Hematopoietic multipotent progenitor cell (in vitro differentiated cells): ENCODE results near the gene XIRP2. TPM values are rescaled to one million over a fixed set of nuclear protein-coding genes. Genes with fewer than 3 reads are reported as not detected.

Source experiments
- DNase-seq, 3 donors: peaks; one replicate each; pipeline ENCODE4 v3.0.0-alpha.2; 2011 to 2015; ENCODE audit warnings: low read depth in 2 of 3, low spot score in 2 of 3
- total RNA-seq: library from RNA; depleted of rRNA; stranded (reverse); fragments of >200 nt; gene quantifications from one replicate; pipeline ENCODE4 v1.2.3, GENCODE V29; 2012

XIRP2 gene
- total RNA-seq, 1 donor = 0.27 TPM

DNA sequence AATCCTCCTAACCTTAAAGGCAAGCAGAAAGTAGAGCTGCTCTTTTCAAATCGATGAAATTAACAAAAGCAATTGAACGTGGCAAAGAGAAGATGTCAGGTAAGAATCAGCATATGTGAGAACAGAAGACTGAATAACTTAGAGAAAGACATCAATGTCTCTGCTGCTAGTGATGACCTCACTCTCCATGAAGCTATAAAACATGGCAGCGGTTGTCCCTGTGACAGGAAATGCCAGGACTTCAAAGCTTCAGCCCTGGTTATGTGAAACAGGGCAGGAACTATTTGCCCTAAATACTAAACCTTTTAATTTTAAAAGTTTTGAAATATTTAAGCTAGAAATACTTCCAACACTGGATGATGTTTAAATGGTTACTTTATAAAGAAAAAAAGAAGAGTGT, 383.7 kb downstream of the XIRP2 start:
- no peak for DNase-seq

- no peak for DNase-seq
Measured at GRCh38 chr2:167275046-167275445, 386.8 kb downstream of the XIRP2 start.

GRCh38 chr2:167279810-167280209, 391.5 kb downstream of the XIRP2 start:
- DNase-seq = no peak

- DNase-seq = no peak
Measured at GRCh38 chr2:167287212-167287611, 398.9 kb downstream of the XIRP2 start.

DNA sequence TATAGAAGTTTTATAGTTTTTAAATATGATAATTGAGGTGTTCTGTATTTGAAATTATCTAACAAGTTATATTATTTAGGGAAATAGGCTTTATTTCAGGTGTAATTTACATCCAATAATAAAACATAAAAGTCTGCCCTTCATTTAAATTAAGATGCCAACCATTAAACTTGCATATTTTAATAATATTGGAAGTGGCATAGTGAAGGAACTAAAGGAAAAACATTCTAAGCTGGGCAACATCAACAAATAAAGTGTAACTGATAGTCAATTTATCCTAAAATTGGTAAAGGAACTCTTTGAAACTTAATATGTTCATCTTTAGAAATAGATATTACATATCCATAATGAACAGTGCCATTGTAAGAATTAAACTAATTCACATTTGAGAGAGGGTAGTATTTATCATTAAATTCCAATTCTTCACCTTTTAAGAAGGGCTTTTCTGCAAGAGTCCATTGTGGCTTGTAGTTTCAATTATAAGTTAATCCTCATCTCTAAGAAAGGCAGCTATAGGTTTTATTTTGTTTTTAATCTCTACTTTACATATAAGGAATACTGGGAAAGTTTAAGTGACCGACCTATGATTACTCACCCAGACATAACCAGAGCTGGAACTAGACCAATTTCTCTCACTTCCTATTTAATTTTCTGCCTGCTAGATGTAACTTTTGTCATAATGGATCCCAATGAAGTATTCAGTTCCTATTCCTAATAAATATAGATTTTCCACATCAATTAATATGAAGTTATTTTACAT, 401.6 kb downstream of the XIRP2 start:
- DNase-seq = no peak

- peak in 2 of 3 donors; percentile 86 to 92 for DNase-seq
Measured at GRCh38 chr2:167292430-167293171, 404.3 kb downstream of the XIRP2 start, which contains the start of gene B3GALT1. B3GALT1 (plus strand) TSS chr2:167293001.

DNA sequence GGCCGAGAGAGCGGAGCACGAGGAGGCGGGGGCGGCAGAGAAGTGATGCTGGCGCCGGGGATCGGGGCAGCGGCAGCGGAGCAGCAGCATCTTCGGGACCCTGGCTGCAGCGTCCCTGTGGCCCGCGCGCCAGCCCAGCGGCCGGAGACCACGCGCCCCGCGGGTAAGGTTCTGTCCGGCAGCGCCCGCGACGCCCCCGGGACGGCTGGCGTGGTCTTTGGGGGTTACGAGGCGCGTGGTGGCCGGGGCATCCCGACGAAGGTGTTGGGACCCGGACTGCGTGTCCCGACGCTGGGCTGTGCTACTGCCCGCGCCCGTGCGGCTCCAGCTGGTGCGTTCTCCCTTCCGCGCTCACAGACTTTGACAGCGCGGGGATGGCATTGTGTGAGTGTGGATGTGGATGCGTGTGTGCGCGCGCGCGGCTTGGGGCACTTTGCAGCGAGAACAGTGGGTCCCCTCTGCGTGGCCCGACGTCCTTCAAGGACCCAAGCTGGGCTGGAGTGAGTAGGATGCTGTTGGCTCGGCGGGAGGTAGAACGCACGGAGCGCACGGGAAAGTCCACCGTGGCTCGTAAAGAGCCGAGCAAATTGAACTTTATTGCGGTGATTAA, 405.0 kb downstream of the XIRP2 start:
- DNase-seq = peak in 2 of 3 donors; percentile 12 to 41

GRCh38 chr2:167293943-167294775, 405.9 kb downstream of the XIRP2 start:
- DNase-seq = peak in 2 of 3 donors; percentile 3 to 17

DNA sequence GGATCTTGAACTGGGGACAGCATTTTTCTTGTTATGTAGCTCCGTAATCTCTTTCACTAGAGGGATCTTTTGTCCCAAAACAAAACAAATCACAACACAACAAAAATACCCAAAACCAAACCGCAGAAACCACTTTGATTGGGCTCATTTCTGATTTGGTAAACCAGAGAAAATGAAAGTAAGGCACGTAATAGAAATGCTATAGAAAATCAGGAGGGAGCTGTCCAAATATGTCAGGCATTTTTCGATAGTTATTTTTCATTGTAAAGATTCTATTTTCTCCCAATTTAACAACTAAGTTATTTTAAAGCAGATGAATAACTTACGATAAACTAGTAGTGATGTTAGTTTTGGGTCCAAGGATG, 406.5 kb downstream of the XIRP2 start:
- DNase-seq = peak in 2 of 3 donors; percentile 27 to 46

DNA sequence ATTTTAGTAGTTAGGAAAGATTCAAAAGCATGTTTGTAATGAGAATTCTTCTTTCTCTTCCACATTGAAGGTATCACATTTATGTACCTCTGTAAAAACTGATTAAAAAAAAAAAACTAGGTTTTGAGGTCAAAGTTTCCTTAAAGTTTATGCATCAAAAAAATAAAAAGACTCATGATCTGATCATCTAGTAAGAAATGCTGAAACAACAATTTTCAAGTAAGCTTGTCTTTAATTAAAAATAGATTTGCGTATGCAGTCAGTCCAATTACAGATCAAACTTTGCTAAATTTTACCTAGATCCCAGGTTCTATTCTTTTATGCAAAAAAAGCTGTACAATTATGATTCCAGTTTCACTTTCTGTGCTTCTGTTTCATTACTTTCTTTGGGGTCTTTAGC, 409.0 kb downstream of the XIRP2 start:
- no peak for DNase-seq

- DNase-seq = no peak
Measured at GRCh38 chr2:167298017-167298416, 409.7 kb downstream of the XIRP2 start.
